GM12874 (cell line): ENCODE results near the gene SLIT3.

Source experiments
- TF ChIP-seq, protein P1 (sequence below): IDR thresholded peaks from 2 replicates; pipeline ENCODE4 v1.5.1; 2011; ENCODE audit warnings: low read depth, mild to moderate bottlenecking, control low read depth, low read length, moderate library complexity; ENCODE audit not compliant: insufficient read depth

SLIT3 gene

DNA sequence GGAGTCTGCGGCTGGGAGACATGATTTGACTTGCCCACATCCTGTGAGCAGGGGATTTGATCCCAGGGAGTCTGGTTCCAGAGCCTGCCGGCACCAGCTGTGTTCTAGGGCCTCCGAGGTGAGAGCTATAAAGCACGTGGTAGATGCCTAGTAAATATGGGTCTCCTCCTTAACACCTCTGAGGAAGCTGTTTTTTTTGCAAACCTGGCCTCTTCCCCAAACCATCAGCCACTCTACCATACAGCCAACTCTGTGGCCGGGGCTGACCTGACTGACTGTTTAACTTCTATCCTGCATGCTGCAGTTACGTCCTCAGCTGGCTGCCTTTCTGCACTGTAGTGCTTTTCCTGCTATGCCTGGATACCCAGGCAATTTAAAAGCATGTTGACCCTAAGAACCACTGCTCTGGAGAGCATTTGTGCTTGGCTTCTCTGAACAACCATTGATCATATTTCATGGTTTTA, 220.5 kb downstream of the SLIT3 start:
- TF ChIP-seq, protein P1, sequence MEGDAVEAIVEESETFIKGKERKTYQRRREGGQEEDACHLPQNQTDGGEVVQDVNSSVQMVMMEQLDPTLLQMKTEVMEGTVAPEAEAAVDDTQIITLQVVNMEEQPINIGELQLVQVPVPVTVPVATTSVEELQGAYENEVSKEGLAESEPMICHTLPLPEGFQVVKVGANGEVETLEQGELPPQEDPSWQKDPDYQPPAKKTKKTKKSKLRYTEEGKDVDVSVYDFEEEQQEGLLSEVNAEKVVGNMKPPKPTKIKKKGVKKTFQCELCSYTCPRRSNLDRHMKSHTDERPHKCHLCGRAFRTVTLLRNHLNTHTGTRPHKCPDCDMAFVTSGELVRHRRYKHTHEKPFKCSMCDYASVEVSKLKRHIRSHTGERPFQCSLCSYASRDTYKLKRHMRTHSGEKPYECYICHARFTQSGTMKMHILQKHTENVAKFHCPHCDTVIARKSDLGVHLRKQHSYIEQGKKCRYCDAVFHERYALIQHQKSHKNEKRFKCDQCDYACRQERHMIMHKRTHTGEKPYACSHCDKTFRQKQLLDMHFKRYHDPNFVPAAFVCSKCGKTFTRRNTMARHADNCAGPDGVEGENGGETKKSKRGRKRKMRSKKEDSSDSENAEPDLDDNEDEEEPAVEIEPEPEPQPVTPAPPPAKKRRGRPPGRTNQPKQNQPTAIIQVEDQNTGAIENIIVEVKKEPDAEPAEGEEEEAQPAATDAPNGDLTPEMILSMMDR: no peak

DNA sequence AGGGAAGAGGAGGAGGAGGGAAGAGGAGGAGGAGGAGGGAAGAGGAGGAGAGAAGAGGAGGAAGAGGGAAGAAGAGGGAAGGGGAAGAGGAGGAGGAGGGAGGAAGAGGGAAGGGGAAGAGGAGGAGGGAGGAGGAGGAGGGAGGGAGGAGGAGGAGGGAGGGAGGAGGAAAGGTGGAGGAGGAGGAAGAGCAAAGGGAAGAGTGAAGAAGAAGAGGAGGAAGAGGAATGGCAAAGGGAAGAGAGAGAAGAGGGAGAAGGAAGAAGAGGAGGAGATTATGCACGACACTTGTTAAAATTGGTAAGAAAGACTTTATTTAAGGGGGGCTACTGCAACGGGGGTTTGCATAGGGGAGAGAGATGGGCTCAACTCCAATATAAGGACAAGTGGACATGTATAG, 221.2 kb downstream of the SLIT3 start:
- TF ChIP-seq, protein P1: no peak

DNA sequence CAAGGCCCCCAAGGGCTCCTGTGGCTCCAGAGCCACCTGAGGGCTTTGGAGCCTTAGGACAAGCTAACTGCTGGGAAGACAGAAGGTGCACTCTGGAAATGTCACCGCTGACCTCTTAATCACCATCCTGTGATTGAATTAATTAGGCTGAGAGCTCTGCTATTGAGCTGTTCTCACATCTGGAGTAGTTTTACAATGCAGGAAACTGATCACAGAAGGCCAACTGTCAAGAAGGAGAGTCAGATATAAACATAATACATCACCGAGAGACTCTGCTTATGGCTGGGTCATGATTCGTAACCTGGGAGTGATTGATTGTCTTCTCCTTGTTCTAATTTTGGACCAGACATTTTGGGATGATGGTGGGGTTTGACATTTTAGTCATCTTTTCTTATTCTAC, 226.1 kb downstream of the SLIT3 start:
- TF ChIP-seq, protein P1: no peak

DNA sequence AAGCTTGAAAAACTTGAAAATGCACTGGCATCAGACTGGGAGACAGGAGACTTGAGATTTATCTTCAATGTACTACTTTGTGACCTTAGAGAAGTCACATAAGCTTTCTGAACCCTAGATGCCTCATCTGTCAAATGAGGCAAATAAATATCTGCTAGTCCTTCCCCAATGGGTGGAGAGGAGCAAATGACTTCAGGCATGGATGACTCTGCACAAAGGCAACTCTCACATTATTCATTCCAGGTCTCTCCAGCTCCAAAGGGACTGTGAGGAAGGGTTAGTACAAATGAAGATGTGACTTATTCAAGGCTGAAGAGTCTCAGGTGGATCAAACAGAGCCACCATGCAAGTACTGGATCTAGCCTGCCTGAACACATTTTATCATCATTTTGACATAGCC, 228.7 kb downstream of the SLIT3 start:
- TF ChIP-seq, protein P1: no peak

DNA sequence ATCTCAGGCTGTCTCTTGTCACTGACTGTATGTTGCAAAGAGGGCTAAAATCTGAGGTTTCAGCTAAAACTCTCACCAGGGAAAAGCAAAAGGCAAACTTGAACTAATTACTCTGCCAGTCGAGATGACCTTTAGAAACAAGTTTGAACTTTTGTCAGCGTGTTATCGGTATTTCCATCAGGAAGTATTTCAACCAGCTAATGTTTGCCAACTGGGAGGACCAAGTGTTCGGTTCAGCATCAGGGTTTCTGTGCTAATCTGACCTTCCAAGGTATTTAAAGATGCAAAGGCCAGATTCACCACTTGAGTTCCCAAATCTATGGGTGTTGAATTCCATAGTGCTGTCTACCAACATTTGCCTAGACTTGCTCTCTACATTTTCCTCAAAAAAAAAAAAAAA, 230.5 kb downstream of the SLIT3 start:
- TF ChIP-seq, protein P1: no peak

DNA sequence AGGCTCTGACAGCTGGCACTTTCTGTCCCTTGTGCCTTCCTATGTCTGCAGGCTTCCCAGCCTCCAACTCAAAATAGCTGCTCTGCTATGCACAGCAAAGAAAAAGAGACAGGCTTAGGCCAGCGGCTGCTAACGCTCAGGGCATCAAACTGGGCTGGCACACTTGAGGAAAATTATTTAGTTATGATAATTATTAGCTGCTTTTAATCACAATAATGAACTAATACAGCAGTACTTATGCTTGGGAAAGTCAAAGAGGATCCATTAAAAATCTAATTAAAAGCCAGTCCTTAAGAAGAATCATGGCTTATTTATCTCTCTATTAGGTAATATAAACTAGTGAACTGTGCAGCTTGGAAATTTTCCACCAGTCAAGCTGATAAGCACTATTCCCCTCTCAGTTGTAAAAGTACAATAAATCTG, 233.2 kb downstream of the SLIT3 start:
- TF ChIP-seq, protein P1: no peak

DNA sequence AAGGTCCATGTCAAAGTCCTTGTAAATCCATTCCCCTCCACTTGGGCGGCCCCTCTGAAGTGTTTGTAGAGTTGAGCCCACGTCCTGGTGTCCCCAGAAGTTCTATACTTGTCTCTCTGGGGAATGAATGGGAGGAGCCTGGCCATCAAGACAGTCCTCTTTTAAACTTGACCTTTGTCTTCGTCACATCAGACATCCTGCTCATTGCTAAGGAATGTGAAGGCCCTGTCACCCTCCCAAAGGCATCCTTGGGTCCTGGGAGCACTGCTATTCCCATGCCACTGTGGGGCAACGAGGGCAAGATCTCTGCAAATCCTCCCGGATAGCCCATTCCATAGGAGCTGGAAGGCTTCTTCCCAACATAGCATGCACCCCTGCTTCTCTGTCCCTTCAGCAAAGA, 235.5 kb downstream of the SLIT3 start:
- TF ChIP-seq, protein P1: no peak

DNA sequence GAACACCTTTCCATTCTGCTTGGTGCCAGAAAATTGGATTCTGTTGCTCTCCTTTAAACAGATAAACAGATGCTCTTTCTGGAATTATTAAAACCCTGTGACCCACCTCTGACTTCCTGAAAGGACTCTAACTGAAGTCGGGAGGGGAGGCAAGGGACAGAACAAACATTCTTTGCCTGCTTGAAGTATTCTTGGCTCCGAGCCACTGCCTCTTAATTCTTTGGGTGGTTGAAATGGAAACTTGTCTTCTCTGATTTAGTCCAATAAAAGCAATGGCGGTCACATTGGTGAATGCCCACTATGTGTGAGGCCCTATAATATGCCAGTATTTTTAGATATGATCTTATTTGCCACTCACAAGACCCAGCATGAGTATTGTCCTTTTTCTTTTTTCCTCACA, 236.8 kb downstream of the SLIT3 start:
- TF ChIP-seq, protein P1: no peak
